H1 (cell line): Measurements from ENCODE around the gene SSBP3. TPM values are rescaled to one million over a fixed set of nuclear protein-coding genes. Genes with fewer than 3 reads are reported as not detected.

ENCODE experiments used
- BACH1 ChIP-seq: IDR thresholded peaks from 2 replicates; pipeline ENCODE4 v1.6.1; 2012; ENCODE audit warnings: low read length, improper control_type of control experiment
- BRCA1 ChIP-seq: IDR thresholded peaks from 2 replicates; pipeline ENCODE4 v1.6.1; 2012; ENCODE audit warnings: low read depth, low read length, improper control_type of control experiment
- CHD7 ChIP-seq: fragments of 300-600 bp; sonication (generic); IDR thresholded peaks from 2 replicates; pipeline ENCODE4 v1.7.1; 2012; ENCODE audit warnings: low read length, moderate library complexity, mild to moderate bottlenecking, inconsistent platforms; ENCODE audit not compliant: insufficient replicate concordance
- FOSL1 ChIP-seq: IDR thresholded peaks from 2 replicates; pipeline ENCODE4 v1.6.1; 2011; ENCODE audit warnings: mild to moderate bottlenecking, low read depth, low read length, moderate library complexity; ENCODE audit not compliant: insufficient read depth
- GTF2F1 ChIP-seq: IDR thresholded peaks from 2 replicates; pipeline ENCODE4 v1.6.1; 2012; ENCODE audit warnings: low read depth, low read length, improper control_type of control experiment, borderline replicate concordance
- SIRT6 ChIP-seq: IDR thresholded peaks from one replicate; pipeline ENCODE4 v1.7.1; 2012; ENCODE audit warnings: low read length, inconsistent platforms
- SUZ12 ChIP-seq: fragments of 200-600 bp; sonication (generic); IDR thresholded peaks from 2 replicates; pipeline ENCODE4 v1.6.1; 2012; ENCODE audit warnings: mild to moderate bottlenecking, inconsistent platforms, low read length, moderate library complexity, mixed read lengths
- polyA plus RNA-seq, 7 experiments: library from polyadenylated mRNA; depleted of rRNA in 3 of 7; stranded (reverse) in 5 of 7; unstranded in 2 of 7; fragments of >200 nt in 5 of 7; fragments of 200-250 nt in 2 of 7; gene quantifications; 1 replicate in 5 of 7; 2 replicates in 1 of 7; 4 replicates in 1 of 7; pipeline versions ENCODE4 v1.2.1 to v1.2.3, GENCODE V29; 2011 to 2013; ENCODE audit warnings: missing spikeins in 2 of 7, mixed read lengths in 2 of 7
- total RNA-seq: library from RNA; stranded (reverse); fragmentation: NEBNext Ultra II Directional; extraction: Animal tissue kit (Norgen Biotek cat#: 25700); gene quantifications from 2 replicates; pipeline ENCODE4 v1.2.1, GENCODE V29; 2021

The SSBP3 gene
- total and polyA plus RNA-seq, 2 of the 8 experiments (the other 6 are each of a cell fraction or from before 2014, with no cell fraction given), result 99.7 to 133 TPM

GRCh38 chr1:54341763-54342162 lies 64.4 kb downstream of the SSBP3 start (continued):
- no peak for TF ChIP-seq CHD7
- TF ChIP-seq FOSL1, result no peak
- no peak for TF ChIP-seq SUZ12
- TF ChIP-seq SIRT6, result no peak
- TF ChIP-seq BACH1, result no peak
- no peak for TF ChIP-seq GTF2F1
- TF ChIP-seq BRCA1, result no peak
